ENCODE measurements around the gene UNC93B1.
A peak's percentile ranks its signal among the peaks of the same experiment; 100 is the strongest.

The UNC93B1 gene

DNA sequence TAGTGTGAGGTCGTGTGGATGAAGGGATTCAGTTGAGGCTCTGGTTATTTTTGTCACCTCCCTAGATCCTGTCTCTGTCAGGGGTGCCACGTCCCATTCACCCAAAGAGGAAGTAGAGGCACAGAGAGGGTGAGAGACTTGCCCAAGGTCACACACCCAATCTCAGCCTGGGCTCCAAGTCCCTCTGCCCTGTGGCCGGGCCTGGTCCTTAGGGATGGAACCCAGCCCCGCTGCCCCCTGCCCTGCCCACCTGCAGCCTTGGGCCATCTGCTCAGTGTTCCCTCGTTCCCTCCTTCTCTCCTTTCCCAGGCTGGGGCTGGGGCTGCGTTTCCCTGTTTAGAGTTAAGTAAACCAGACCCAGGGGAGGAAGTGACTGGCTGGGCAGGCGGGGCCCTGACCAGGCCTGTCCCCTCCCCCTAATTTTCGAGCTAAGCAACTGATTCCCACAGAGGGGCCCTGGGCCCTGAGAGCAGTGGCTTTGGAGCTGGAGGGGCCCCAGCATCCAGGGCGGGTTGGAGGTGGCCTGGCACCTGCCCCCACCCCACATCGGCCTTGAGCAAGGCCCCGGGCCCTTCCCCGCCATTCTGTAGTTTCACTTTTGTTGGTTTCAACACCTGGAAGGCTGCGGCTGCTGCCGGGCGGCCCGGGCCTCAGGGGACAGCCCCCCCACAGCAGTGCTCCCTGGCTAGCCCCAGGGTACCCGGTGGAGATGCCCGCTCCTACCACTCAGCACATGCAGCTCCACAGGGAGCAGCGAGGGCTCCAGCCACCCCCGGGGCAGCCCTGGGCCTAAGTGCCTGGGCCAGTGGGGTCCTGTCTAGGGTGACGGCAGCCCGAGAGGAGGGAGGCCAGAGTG lies 36.4 kb upstream of the UNC93B1 start:
- peak; percentile 50 for DNase-seq (ENCODE audit: low spot score)

- no peak for DNase-seq (ENCODE audit: low spot score)
These were observed 35.7 kb upstream of the UNC93B1 start for GRCh38 chr11:68039526-68040086.

GRCh38 chr11:68038718-68039525 lies 35.0 kb upstream of the UNC93B1 start, which contains the start of gene TCIRG1:
Gene TCIRG1 (plus strand): TSS chr11:68039025. CDS start chr11:68041272, 2,247 bp downstream.
- peak; percentile 65 for DNase-seq (ENCODE audit: low spot score)

DNA sequence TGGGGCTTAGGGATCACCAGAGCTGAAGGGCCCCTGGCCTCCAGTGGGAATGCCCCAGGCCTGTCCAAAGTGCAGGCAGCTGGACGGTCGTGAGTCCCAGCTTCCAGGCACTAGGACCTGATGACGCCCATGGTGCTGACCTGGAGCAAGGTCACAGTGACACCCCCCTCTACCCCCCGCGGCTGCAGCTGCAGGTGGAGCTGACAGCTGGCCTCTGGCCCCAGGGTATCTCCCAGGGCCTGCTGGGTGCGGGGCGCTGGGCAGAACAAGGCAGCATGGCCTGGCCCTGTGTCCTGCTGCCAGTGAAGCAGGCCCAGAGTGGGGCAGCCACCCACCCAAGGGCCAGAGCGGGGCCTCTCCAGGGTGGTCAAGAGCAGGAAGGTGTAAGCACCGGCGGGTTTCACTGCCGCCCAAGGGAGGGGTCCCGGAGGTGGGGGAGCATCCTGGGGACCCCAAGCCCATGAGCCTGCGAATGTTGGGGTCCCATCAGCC lies 34.4 kb upstream of the UNC93B1 start:
- no peak for DNase-seq (ENCODE audit: low spot score)

DNA sequence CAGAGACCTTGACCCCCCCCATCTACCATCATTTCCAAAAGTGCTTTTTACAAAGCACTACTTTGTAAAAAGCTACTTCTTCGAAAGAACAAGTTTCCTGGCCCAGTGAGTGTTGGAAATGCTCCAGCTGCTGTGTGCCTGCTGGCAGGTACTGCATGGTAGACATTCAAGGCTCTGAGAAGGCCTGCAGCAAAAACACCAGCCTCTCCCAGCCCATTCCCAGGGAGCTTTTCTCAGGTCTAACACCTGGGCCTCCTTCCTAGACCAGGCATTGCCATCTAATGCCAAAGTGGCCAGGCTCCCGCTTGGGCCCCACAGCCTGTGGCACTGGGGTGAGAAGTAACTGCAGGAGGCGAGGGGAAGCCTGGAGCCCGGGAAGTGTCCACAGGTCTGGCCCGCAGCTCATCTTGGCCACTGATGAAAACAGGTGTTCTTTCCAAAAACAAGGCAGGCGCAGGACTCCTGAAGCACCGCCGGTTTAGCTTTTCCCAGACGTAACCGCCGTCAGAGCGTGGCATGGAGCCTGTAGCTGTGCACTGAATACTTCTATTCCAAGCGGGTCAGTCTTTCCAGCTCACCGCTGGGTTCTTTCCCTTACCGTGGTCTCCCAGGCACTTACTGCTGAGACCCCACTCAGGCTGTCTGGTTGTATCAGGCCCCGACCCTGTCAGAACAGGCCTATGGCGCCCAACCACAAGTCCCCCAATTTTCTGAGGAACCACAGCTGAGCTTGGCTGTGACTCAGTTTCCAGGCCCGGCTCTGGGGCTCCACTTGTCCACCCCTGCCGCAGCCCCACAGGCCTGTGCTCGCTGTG lies 33.7 kb upstream of the UNC93B1 start:
- DNase-seq (ENCODE audit: low spot score), result no peak

DNA sequence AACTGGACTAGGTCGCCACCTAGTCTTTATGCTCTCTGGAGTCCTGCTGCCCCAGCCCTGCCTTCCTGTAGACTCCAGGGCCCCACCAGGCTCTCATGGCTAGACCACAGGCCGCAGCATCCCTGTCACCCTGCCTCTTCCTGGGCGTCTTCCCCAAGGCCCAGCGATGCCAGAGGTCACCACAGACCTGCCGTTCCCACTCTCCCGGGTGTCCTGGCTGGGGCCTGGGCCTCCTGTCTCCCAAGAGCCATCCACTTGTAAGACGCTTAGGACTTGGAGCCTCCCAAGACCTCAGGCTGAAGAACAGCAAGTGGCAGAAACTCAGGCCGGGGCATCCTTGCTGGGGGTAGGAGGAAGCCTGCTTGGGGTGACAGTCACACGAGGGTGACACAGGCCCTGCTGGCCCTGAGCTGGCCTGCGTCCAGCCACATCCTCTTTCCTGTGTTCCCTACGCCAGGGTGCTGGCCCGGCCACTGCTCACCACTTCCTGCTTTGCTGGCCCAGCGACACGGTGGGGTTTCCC lies 32.9 kb upstream of the UNC93B1 start:
- DNase-seq (ENCODE audit: low spot score), result peak; percentile 30

DNA sequence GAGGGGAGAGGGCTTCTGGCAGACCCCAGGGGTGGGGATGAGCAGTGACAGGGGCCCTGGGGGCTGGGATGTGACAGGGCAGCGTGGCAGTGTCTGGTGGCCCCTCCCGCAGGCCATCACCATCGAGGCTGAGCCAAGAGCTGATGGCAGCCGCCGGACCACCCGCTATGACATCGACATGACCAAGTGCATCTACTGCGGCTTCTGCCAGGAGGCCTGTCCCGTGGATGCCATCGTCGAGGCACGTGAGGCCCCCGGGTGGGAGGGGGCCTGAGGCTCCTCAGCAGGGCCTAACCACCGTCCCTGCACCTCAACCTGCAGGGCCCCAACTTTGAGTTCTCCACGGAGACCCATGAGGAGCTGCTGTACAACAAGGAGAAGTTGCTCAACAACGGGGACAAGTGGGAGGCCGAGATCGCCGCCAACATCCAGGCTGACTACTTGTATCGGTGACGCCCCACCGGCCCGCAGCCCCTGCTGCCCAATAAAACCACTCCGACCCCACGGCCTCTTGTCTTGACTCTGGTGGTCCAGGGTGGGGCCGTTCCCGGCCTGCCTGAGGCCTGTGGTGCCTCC lies 32.3 kb upstream of the UNC93B1 start:
- no peak for DNase-seq (ENCODE audit: low spot score)

DNA sequence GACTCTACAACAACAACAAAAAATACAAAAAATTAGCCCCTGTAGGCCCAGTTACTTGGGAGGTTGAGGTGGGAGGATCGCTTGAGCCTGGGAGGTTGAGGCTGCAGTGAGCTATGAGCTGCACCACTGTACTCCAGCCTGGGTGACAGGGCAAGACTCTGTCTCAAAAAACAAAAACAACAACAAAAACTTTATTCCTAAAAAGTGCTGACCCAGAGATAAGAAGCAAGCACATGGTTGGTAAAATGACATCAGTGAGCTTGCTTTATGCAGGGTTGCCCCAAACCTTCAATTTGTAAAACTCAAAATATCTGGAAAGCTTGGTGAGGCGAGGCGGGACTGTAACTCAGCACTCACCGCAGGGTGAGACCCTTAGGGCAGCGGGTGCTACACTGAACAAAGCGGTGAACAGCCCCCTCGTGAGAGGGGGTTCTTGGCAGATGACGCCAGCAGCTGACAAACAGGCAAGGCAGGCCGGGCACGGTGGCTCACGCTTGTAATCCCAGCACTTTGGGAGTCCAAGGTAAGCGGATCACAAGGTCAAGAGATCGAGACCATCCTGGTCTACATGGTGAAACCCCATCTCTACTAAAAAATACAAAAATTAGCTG lies 31.5 kb upstream of the UNC93B1 start:
- no peak for DNase-seq (ENCODE audit: low spot score)

- DNase-seq (ENCODE audit: low spot score), result no peak
These were observed 29.8 kb upstream of the UNC93B1 start for GRCh38 chr11:68033708-68034045.

DNA sequence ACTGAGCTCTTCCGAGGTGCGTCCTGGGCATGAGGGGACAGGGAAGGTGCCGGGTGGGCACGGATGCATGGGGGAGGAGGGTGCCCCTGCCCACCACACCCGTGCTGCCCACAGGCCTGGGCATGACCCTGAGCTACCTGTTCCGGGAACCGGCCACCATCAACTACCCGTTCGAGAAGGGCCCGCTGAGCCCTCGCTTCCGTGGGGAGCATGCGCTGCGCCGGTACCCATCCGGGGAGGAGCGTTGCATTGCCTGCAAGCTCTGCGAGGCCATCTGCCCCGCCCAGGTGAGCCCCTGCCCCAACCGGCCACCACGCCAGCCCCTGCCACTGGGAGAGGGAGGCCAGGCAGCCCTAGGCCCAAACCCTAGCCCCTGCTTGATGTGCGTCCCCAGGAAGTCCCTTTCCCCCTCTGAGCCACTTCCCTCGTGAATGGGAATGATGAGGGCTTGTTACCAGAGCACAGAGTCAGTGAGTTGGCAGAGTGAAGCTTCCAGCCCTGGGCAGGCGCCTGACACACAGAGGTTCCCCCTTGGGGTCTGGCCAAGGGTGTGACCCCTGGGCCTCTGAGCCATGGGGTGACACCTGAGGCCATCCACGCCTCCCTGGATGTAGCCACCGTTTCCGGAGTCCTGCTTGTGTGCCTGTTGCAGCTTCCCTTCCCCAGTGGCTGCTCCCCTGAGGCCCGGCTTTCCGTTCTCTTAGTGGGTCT lies 29.3 kb upstream of the UNC93B1 start:
- no peak for DNase-seq (ENCODE audit: low spot score)

DNA sequence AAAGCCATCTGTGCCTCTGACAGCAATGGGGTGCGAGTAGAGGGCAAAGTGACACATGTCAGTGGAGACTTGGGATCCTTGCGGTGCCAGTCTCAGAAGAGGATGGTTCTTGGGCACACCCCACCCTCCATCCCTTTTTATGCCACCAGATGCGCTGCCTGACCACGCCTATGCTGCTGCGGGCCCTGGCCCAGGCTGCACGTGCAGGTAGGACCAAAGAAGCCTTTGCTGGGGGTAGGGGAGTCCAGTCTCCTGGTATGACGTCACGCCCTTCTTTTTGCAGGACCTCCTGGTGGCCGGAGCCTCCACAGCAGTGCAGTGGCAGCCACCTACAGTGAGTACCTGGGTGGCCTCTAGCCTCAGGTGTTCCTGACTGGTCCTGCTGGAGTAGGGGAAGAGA lies 28.1 kb upstream of the UNC93B1 start:
- DNase-seq (ENCODE audit: low spot score), result no peak

GRCh38 chr11:68031144-68031464 lies 27.2 kb upstream of the UNC93B1 start:
- DNase-seq (ENCODE audit: low spot score), result no peak

- DNase-seq (ENCODE audit: low spot score), result peak; percentile 98
These were observed 26.6 kb upstream of the UNC93B1 start, which contains the start of gene NDUFS8 for GRCh38 chr11:68030318-68031143. Gene NDUFS8 (plus strand): TSS chr11:68030681. CDS start chr11:68032152, 1,471 bp downstream.

GRCh38 chr11:68028802-68029545 lies 25.1 kb upstream of the UNC93B1 start:
- no peak for DNase-seq (ENCODE audit: low spot score)

GRCh38 chr11:68027667-68028066 lies 23.8 kb upstream of the UNC93B1 start:
- no peak for DNase-seq (ENCODE audit: low spot score)

GRCh38 chr11:68026391-68027105 lies 22.7 kb upstream of the UNC93B1 start:
- DNase-seq (ENCODE audit: low spot score), result no peak

- no peak for DNase-seq (ENCODE audit: low spot score)
These were observed 21.1 kb upstream of the UNC93B1 start for GRCh38 chr11:68025047-68025446.

DNA sequence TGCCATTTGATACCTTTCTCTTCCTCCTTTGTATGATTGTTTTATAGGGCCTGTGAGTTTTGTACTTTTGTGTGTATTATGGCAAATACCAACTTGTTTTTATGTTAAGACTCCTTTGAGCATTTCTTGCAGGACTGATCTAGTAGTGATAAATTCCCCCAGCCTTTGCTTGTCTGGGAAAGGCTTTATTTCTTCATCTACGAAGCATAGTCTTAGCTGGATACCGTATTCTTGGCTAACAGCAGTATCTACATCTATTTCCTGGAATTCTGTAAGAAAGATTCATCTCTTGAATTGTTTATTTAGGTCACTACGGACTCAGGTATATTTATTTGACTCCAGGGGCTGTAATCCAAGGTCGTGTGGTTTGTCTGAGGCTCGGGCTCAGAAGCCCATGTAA lies 20.6 kb upstream of the UNC93B1 start:
- no peak for DNase-seq (ENCODE audit: low spot score)
